ENCODE measurements around the gene GJA3. TPM values are rescaled to one million over a fixed set of nuclear protein-coding genes. Genes with fewer than 3 reads are reported as not detected.
A peak's percentile ranks its signal among the peaks of the same experiment; 100 is the strongest.

The GJA3 gene
- total RNA-seq, 1 donor from 2014 or later = 17.6 TPM

DNA sequence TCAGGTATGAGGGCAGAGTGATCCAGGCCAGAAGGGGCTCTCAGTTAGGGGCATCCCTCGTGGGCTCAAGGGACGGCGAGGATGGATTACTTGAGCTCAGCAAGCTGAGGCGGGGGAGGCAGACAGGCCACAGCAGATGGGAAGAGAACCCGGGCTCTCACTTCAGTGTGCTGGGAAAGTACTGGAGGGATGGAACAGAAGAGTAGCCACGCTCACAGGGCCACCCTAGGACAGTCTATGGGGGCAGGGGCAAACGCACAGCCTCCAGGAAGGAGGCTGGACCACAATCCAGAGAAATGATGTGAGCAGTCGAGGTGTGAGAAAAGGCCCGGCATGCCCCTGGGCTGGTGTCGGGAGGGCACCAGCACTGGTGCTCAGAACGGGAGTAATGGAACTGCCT lies 9.2 kb downstream of the GJA3 start:
- DNase-seq = no peak
- no peak overlapping the region for H3K4me3 ChIP-seq
- TF ChIP-seq, protein P1, sequence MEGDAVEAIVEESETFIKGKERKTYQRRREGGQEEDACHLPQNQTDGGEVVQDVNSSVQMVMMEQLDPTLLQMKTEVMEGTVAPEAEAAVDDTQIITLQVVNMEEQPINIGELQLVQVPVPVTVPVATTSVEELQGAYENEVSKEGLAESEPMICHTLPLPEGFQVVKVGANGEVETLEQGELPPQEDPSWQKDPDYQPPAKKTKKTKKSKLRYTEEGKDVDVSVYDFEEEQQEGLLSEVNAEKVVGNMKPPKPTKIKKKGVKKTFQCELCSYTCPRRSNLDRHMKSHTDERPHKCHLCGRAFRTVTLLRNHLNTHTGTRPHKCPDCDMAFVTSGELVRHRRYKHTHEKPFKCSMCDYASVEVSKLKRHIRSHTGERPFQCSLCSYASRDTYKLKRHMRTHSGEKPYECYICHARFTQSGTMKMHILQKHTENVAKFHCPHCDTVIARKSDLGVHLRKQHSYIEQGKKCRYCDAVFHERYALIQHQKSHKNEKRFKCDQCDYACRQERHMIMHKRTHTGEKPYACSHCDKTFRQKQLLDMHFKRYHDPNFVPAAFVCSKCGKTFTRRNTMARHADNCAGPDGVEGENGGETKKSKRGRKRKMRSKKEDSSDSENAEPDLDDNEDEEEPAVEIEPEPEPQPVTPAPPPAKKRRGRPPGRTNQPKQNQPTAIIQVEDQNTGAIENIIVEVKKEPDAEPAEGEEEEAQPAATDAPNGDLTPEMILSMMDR (IDR thresholded peaks at IDR 0.05; ENCODE audit: borderline replicate concordance) = no peak
- intact Hi-C loops (cut with micrococcal nuclease) = no loop called here
- no peaks in the 10 kb centered on the region for H3K9me3 ChIP-seq (replicated peaks)
- peaks cover 26% of the 10 kb centered on the region for H3K4me1 ChIP-seq
- H3K36me3 ChIP-seq = no peaks in the 10 kb centered on the region
- H3K27me3 ChIP-seq (ENCODE audit: low read depth) = peaks cover 58% of the 10 kb centered on the region
- H3K27ac ChIP-seq (replicated peaks) = no peak overlapping the region

DNA sequence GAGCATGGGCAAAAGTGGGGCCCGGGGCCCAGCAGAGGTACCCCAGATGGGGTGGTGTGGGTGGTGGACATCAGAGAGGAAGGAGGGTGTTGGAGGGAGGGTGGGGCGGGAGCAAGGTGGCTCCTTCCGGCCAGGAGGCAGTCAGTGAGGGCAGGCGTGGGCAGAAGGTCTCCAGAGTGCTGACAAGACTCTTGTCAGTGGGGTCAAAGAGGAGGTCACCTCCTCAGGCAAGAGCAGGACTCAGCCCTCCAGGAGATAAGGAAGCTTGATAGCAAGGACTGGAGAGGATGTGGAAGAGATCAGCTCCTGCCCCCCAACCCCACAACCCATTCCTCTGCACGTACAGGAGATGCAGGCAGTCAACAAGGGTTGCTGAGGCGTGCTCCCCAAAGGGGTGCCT lies 9.8 kb downstream of the GJA3 start:
- TF ChIP-seq, protein P1 (IDR thresholded peaks at IDR 0.05; ENCODE audit: borderline replicate concordance) = no peak
- intact Hi-C loops (cut with micrococcal nuclease) = no loop called here
- Histone ChIP-seq H3K27me3 (ENCODE audit: low read depth) (peaks cover 56% of the 10 kb centered on the region), H3K27ac (replicated peaks) (no peak overlapping the region), H3K9me3 (replicated peaks) (no peaks in the 10 kb centered on the region), H3K4me3 (no peak overlapping the region), H3K36me3 (no peaks in the 10 kb centered on the region), H3K4me1 (peaks cover 31% of the 10 kb centered on the region)
- DNase-seq = no peak

DNA sequence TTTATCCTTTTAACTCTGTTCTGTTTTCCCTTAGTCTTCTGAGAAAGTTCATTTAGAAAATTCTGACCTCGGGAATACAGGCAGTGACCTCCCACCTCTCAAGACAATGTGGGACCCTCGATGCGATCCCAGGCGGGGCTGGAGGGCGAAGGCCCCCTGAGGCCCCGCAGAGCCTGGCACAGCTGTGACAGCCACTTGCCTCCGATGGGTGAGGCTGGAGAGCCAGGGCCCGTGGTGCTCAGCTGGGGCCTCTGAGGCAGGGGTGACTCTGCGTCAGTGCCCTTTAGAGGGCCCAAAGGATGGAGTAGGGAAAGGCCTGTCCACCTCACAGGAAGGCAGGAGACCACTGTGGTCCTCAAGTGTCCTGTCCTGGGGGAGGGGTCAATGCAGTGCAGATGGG lies 10.3 kb downstream of the GJA3 start:
- H3K4me1 ChIP-seq = peaks cover 35% of the 10 kb centered on the region
- peaks cover 54% of the 10 kb centered on the region for H3K27me3 ChIP-seq (ENCODE audit: low read depth)
- H3K9me3 ChIP-seq (replicated peaks) = no peaks in the 10 kb centered on the region
- TF ChIP-seq, protein P1 (IDR thresholded peaks at IDR 0.05; ENCODE audit: borderline replicate concordance) = no peak
- H3K27ac ChIP-seq (replicated peaks) = peak overlapping the region; percentile 66
- intact Hi-C loops (cut with micrococcal nuclease) = no loop called here
- DNase-seq = no peak
- no peak overlapping the region for H3K4me3 ChIP-seq
- no peaks in the 10 kb centered on the region for H3K36me3 ChIP-seq

DNA sequence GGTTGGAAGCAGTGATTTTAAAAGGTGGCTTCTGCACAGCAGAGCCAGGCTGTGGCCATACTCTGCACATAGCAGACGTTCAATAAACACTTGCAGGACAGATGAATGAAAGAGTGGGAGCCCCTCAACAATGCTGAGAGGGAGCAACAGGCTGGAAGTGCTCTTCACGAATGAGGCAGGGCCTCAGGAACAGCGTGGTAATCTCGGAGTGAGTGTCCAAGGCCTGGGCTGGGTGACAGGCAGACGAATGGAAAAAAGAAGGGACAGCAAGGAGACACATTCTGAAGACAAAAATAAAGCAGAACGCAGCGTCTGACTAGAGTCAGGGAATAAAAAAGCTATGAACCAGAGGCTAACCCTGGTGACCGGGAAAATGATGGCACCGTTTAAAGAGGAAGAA lies 11.1 kb downstream of the GJA3 start:
- Histone ChIP-seq H3K27ac (replicated peaks) (peak overlapping the region; percentile 66), H3K9me3 (replicated peaks) (no peaks in the 10 kb centered on the region), H3K4me1 (peaks cover 35% of the 10 kb centered on the region), H3K4me3 (no peak overlapping the region), H3K27me3 (ENCODE audit: low read depth) (peaks cover 47% of the 10 kb centered on the region), H3K36me3 (no peaks in the 10 kb centered on the region)
- no peak for DNase-seq
- intact Hi-C loops (cut with micrococcal nuclease) = no loop called here
- TF ChIP-seq, protein P1 (IDR thresholded peaks at IDR 0.05; ENCODE audit: borderline replicate concordance) = no peak

DNA sequence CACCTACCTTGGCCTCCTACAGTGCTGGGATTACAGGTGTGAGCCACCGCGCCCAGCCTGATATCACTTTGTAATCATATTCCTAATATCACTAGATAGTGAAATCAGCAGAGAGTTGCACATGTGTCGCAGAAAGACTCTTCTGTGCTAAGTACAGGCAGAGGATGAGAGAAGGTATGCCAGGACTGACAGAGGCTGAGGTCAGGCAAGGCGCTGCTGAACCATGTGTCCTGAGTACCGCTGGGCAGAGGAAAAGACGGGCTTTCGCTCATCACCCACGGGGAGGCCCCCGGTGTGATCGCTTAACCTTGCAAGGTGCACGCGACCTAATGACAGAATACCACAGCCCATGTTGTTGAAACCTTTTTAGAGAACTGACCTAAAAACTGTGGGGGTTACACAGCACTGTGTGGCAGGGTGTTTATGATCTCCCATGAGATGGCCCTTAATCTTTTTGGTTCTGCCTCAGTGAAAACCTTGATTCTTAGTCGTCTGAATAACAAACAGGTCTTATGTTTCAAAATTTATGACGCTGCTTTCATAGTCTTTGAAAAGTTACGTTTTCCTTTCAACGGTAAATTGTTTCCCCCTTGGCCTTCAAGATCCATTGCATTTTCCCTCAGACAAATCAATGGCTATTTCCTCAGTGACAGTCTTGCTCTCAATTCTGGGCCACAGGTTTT lies 12.2 kb downstream of the GJA3 start:
- Histone ChIP-seq H3K27ac (replicated peaks) (no peak overlapping the region), H3K9me3 (replicated peaks) (no peaks in the 10 kb centered on the region), H3K27me3 (ENCODE audit: low read depth) (peaks cover 56% of the 10 kb centered on the region), H3K4me3 (no peak overlapping the region), H3K36me3 (no peaks in the 10 kb centered on the region), H3K4me1 (peaks cover 35% of the 10 kb centered on the region)
- intact Hi-C loops (cut with micrococcal nuclease) = no loop called here
- TF ChIP-seq, protein P1 (IDR thresholded peaks at IDR 0.05; ENCODE audit: borderline replicate concordance) = no peak
- DNase-seq = no peak
